Prostate gland (tissue), 2 donors: ENCODE results near the gene RCL1. TPM values are rescaled to one million over a fixed set of nuclear protein-coding genes. Genes with fewer than 3 reads are reported as not detected.

Source experiments
- DNase-seq: peaks from one replicate; pipeline ENCODE4 v3.0.0-alpha.2; 2019; ENCODE audit warnings: low spot score
- H3K27ac ChIP-seq, 2 donors: fragments of 200-600 bp; sonication (generic); 2 replicates each; pipeline ENCODE4 v1.5.1; 2017 to 2019
- H3K27me3 ChIP-seq: fragments of 200-600 bp; sonication (generic); replicated peaks from 2 replicates; pipeline ENCODE4 v1.5.1; 2019; ENCODE audit not compliant: insufficient read depth
- H3K36me3 ChIP-seq, 2 donors: fragments of 200-600 bp; sonication (generic); 1 replicate in 1 of 2; 2 replicates in 1 of 2; pipeline versions ENCODE4 v1.5.1 to v1.8.1; 2017 to 2019
- H3K4me1 ChIP-seq: fragments of 200-600 bp; sonication (generic); replicated peaks from 2 replicates; pipeline ENCODE4 v1.5.1; 2019
- H3K4me3 ChIP-seq, 2 donors: fragments of 200-600 bp; sonication (generic); 2 replicates each; pipeline ENCODE4 v1.5.1; 2017 to 2019
- H3K9me3 ChIP-seq: fragments of 200-600 bp; sonication (generic); 2 replicates; pipeline ENCODE4 v1.5.1; 2017
- CTCF ChIP-seq, 4 experiments: fragments of 200-600 bp in 2 of 4; fragments of 450-650 bp in 2 of 4; sonication (generic) in 2 of 4; IDR thresholded peaks; 1 replicate in 3 of 4; 2 replicates in 1 of 4; pipeline ENCODE4 v1.5.1; 2016 to 2019; ENCODE audit warnings: antibody characterized with exemption in 4 of 4, mild to moderate bottlenecking in 2 of 4, moderate library complexity in 2 of 4
- POLR2A ChIP-seq: fragments of 450-650 bp; IDR thresholded peaks from one replicate; pipeline ENCODE4 v1.6.1; 2016; ENCODE audit warnings: antibody characterized with exemption, mild to moderate bottlenecking
- POLR2AphosphoS5 ChIP-seq: sonication (generic); formaldehyde crosslinking; IDR thresholded peaks from one replicate; pipeline ENCODE4 v1.6.1; 2017; ENCODE audit warnings: antibody characterized with exemption
- WGBS: methylation state at CpG from one replicate; pipeline ENCODE4 v1.1.5; 2018; 5-methylcytosine and 5-hydroxymethylcytosine counted together
- intact Hi-C: fragments of 100-400 bp; cut with DNase I; formaldehyde crosslinking; loops from one replicate; pipeline ENCODE4 v1.14.2; 2022
- total RNA-seq, 2 donors: library from RNA; depleted of rRNA; stranded (reverse); fragments of >200 nt; gene quantifications; one replicate each; pipeline ENCODE4 v1.1.0, GENCODE V29; 2016

Gene RCL1
- total RNA-seq, 2 donors from 2014 or later, result 18.9 to 29.3 TPM

- Histone ChIP-seq H3K4me1 (no peaks in the 10 kb centered on the region), H3K9me3 (no peaks in the 10 kb centered on the region), H3K27ac (no peak overlapping the region), H3K4me3 (no peak overlapping the region), H3K27me3 (no peaks in the 10 kb centered on the region), H3K36me3 (no peaks in the 10 kb centered on the region)
- no peak for DNase-seq
- WGBS, result 62% methylated on average over 3 of the region's 3 CpGs
- intact Hi-C loops, result loop anchor here (10.0 kb wide), 1 partner anchor 56 kb away; no protein-coding TSS in a partner anchor
- TF ChIP-seq CTCF (IDR thresholded peaks at IDR 0.05) (no peak), POLR2A (no peak), POLR2AphosphoS5 (no peak)
Observed at GRCh38 chr9:4799033-4799430, 6.3 kb downstream of the RCL1 start.

- Histone ChIP-seq H3K27me3 (no peaks in the 10 kb centered on the region), H3K36me3 (no peaks in the 10 kb centered on the region), H3K27ac (no peak overlapping the region), H3K4me1 (no peaks in the 10 kb centered on the region), H3K4me3 (no peak overlapping the region), H3K9me3 (no peaks in the 10 kb centered on the region)
- no peak for DNase-seq
- TF ChIP-seq CTCF (IDR thresholded peaks at IDR 0.05), result no peak
- TF ChIP-seq POLR2A, result no peak
- TF ChIP-seq POLR2AphosphoS5, result no peak
- 95% methylated on average over 3 of the region's 3 CpGs for WGBS
- intact Hi-C loops, result loop anchor here (10.0 kb wide), 1 partner anchor 55 kb away; no protein-coding TSS in a partner anchor
Observed at GRCh38 chr9:4799775-4800174, 7.0 kb downstream of the RCL1 start.

GRCh38 chr9:4801156-4801555 is 8.4 kb downstream of the RCL1 start:
- no peaks in the 10 kb centered on the region for H3K4me1 ChIP-seq
- no peak overlapping the region for H3K4me3 ChIP-seq
- TF ChIP-seq CTCF (IDR thresholded peaks at IDR 0.05) (no peak), POLR2AphosphoS5 (no peak), POLR2A (no peak)
- H3K27ac ChIP-seq, result no peak overlapping the region
- 98% methylated on average over 6 of the region's 6 CpGs for WGBS
- intact Hi-C loops, result no loop called here
- no peaks in the 10 kb centered on the region for H3K9me3 ChIP-seq
- no peak for DNase-seq
- no peaks in the 10 kb centered on the region for H3K27me3 ChIP-seq
- no peaks in the 10 kb centered on the region for H3K36me3 ChIP-seq

GRCh38 chr9:4803670-4804530 is 11.2 kb downstream of the RCL1 start:
- Histone ChIP-seq H3K27me3 (no peaks in the 10 kb centered on the region), H3K4me3 (no peak overlapping the region), H3K4me1 (no peaks in the 10 kb centered on the region), H3K27ac (no peak overlapping the region), H3K9me3 (no peaks in the 10 kb centered on the region), H3K36me3 (no peaks in the 10 kb centered on the region)
- WGBS, result 89% methylated on average over 23 of the region's 27 CpGs
- no peak for TF ChIP-seq POLR2A
- TF ChIP-seq CTCF (IDR thresholded peaks at IDR 0.05), result no peak
- no peak for TF ChIP-seq POLR2AphosphoS5
- intact Hi-C loops, result no loop called here
- DNase-seq, result no peak

- no peaks in the 10 kb centered on the region for H3K9me3 ChIP-seq
- H3K27ac ChIP-seq, result no peak overlapping the region
- H3K4me3 ChIP-seq, result no peak overlapping the region
- no peaks in the 10 kb centered on the region for H3K36me3 ChIP-seq
- no peaks in the 10 kb centered on the region for H3K4me1 ChIP-seq
- DNase-seq, result no peak
- no peak for TF ChIP-seq POLR2AphosphoS5
- no peak for TF ChIP-seq POLR2A
- TF ChIP-seq CTCF (IDR thresholded peaks at IDR 0.05), result no peak
- intact Hi-C loops, result no loop called here
- no peaks in the 10 kb centered on the region for H3K27me3 ChIP-seq
- WGBS, result 97% methylated on average over 28 of the region's 28 CpGs
Observed at GRCh38 chr9:4804531-4805016, 11.8 kb downstream of the RCL1 start.
